Measurements from ENCODE around the gene PIGL.
"Not testable (repeated sequence)": the region's sequence is repeated elsewhere in the genome, so short reads cannot be mapped to it uniquely, and the experiment has no call there.

Gene PIGL

GRCh38 chr17:16222406-16222805, 5.4 kb downstream of the PIGL start:
- DNase-seq, result no peak

- DNase-seq, result not testable (repeated sequence)
Observed at GRCh38 chr17:16229912-16230561, 13.0 kb downstream of the PIGL start.

GRCh38 chr17:16232391-16232790, 15.4 kb downstream of the PIGL start:
- no peak for DNase-seq

GRCh38 chr17:16239931-16240330, 22.9 kb downstream of the PIGL start:
- DNase-seq, result no peak

- DNase-seq, result no peak
Observed at GRCh38 chr17:16241906-16242399, 24.9 kb downstream of the PIGL start.

GRCh38 chr17:16243385-16243784, 26.4 kb downstream of the PIGL start:
- no peak for DNase-seq

GRCh38 chr17:16243801-16244567, 27.0 kb downstream of the PIGL start:
- no peak for DNase-seq

GRCh38 chr17:16247586-16247984, 30.6 kb downstream of the PIGL start:
- DNase-seq, result no peak

- no peak for DNase-seq
Observed at GRCh38 chr17:16250635-16251034, 33.6 kb downstream of the PIGL start.

GRCh38 chr17:16251043-16251442, 34.0 kb downstream of the PIGL start:
- DNase-seq, result no peak

GRCh38 chr17:16251556-16251955, 34.5 kb downstream of the PIGL start:
- DNase-seq, result no peak

- DNase-seq, result no peak
Observed at GRCh38 chr17:16254773-16255400, 37.9 kb downstream of the PIGL start.

- peak in 12 of 14 donors; percentile 1 to 78 (median 40) for DNase-seq
Observed at GRCh38 chr17:16255481-16255921, 38.5 kb downstream of the PIGL start.

- no peak for DNase-seq
Observed at GRCh38 chr17:16258901-16259300, 41.9 kb downstream of the PIGL start.

GRCh38 chr17:16259926-16260325, 42.9 kb downstream of the PIGL start:
- DNase-seq, result no peak

- no peak for DNase-seq
Observed at GRCh38 chr17:16261049-16261448, 44.0 kb downstream of the PIGL start.

GRCh38 chr17:16262201-16262600, 45.2 kb downstream of the PIGL start:
- DNase-seq, result no peak

- no peak for DNase-seq
Observed at GRCh38 chr17:16267174-16267573, 50.2 kb downstream of the PIGL start.

- DNase-seq, result no peak
Observed at GRCh38 chr17:16269658-16270057, 52.6 kb downstream of the PIGL start.

GRCh38 chr17:16272111-16272840, 55.3 kb downstream of the PIGL start:
- no peak for DNase-seq

- no peak for DNase-seq
Observed at GRCh38 chr17:16273499-16273898, 56.5 kb downstream of the PIGL start.

GRCh38 chr17:16273929-16274339, 56.9 kb downstream of the PIGL start:
- DNase-seq, result no peak

GRCh38 chr17:16275024-16275423, 58.0 kb downstream of the PIGL start:
- no peak for DNase-seq

All from C1 segment of cervical spinal cord (tissue), 14 donors.